GM12875 (cell line): Measurements from ENCODE around the gene ANKRD22.

Experiments
- H3K4me3 ChIP-seq: one replicate; pipeline ENCODE4 v1.5.1; 2011; ENCODE audit warnings: low read depth, low read length, control low read depth
- CTCF ChIP-seq: IDR thresholded peaks from 2 replicates; pipeline ENCODE4 v1.5.1; 2011; ENCODE audit warnings: low read depth, mild to moderate bottlenecking, control low read depth, inconsistent platforms, low read length, moderate library complexity, borderline replicate concordance; ENCODE audit not compliant: insufficient read depth

Gene ANKRD22

GRCh38 chr10:88787463-88787862 is 64.2 kb downstream of the ANKRD22 start:
- no peak overlapping the region for H3K4me3 ChIP-seq
- TF ChIP-seq CTCF, result no peak

- no peak overlapping the region for H3K4me3 ChIP-seq
- no peak for TF ChIP-seq CTCF
Observed at GRCh38 chr10:88786032-88786770, 65.4 kb downstream of the ANKRD22 start.

- no peak overlapping the region for H3K4me3 ChIP-seq
- no peak for TF ChIP-seq CTCF
Observed at GRCh38 chr10:88783724-88784123, 67.9 kb downstream of the ANKRD22 start.

GRCh38 chr10:88782222-88782621 is 69.4 kb downstream of the ANKRD22 start:
- TF ChIP-seq CTCF, result no peak
- no peak overlapping the region for H3K4me3 ChIP-seq

- no peak for TF ChIP-seq CTCF
- H3K4me3 ChIP-seq, result no peak overlapping the region
Observed at GRCh38 chr10:88781206-88781605, 70.4 kb downstream of the ANKRD22 start.
